H1 (cell line): Measurements from ENCODE around the gene RUVBL2. TPM values are rescaled to one million over a fixed set of nuclear protein-coding genes. Genes with fewer than 3 reads are reported as not detected.

Experiments used
- CBX8 ChIP-seq: fragments of 300-800, 300-1000 bp; sonication (generic); IDR thresholded peaks from 2 replicates; pipeline ENCODE4 v1.7.1; 2016; ENCODE audit warnings: low read depth, low read length, borderline replicate concordance
- CHD1 ChIP-seq: IDR thresholded peaks from 2 replicates; pipeline ENCODE4 v1.6.1; 2012; ENCODE audit warnings: low read depth, low read length, improper control_type of control experiment
- EGR1 ChIP-seq: IDR thresholded peaks from 2 replicates; pipeline ENCODE4 v1.6.1; 2011; ENCODE audit warnings: low read depth, low read length, borderline replicate concordance
- RAD21 ChIP-seq, 2 experiments: IDR thresholded peaks in 1 of 2; conservative IDR thresholded peaks in 1 of 2; 2 replicates each; pipeline ENCODE4 v1.6.1; 2011; ENCODE audit warnings: low read depth in 2 of 2, low read length in 2 of 2, improper control_type of control experiment in 1 of 2, inconsistent platforms in 1 of 2, mild to moderate bottlenecking in 1 of 2, moderate library complexity in 1 of 2
- RFX5 ChIP-seq: IDR thresholded peaks from 2 replicates; pipeline ENCODE4 v1.6.1; 2011; ENCODE audit warnings: low read depth, low read length, improper control_type of control experiment, borderline replicate concordance
- SP4 ChIP-seq: IDR thresholded peaks from 2 replicates; pipeline ENCODE4 v1.6.1; 2012; ENCODE audit warnings: low read length, inconsistent platforms
- SRF ChIP-seq: IDR thresholded peaks from 2 replicates; pipeline ENCODE4 v1.6.1; 2011; ENCODE audit warnings: mild to moderate bottlenecking, low read depth, low read length, moderate library complexity
- TEAD4 ChIP-seq: IDR thresholded peaks from 2 replicates; pipeline ENCODE4 v1.6.1; 2012; ENCODE audit warnings: low read depth, low read length, inconsistent platforms, mixed read lengths
- polyA plus RNA-seq, 7 experiments: library from polyadenylated mRNA; depleted of rRNA in 3 of 7; stranded (reverse) in 5 of 7; unstranded in 2 of 7; fragments of >200 nt in 5 of 7; fragments of 200-250 nt in 2 of 7; gene quantifications; 1 replicate in 5 of 7; 2 replicates in 1 of 7; 4 replicates in 1 of 7; pipeline versions ENCODE4 v1.2.1 to v1.2.3, GENCODE V29; 2011 to 2013; ENCODE audit warnings: missing spikeins in 2 of 7, mixed read lengths in 2 of 7
- total RNA-seq: library from RNA; stranded (reverse); fragmentation: NEBNext Ultra II Directional; extraction: Animal tissue kit (Norgen Biotek cat#: 25700); gene quantifications from 2 replicates; pipeline ENCODE4 v1.2.1, GENCODE V29; 2021
- TF ChIP-seq, protein P1 (sequence below): fragments of 300-600 bp; sonication (generic); IDR thresholded peaks from 2 replicates; pipeline ENCODE4 v1.7.1; 2012; ENCODE audit warnings: low read length, moderate library complexity, mild to moderate bottlenecking, inconsistent platforms; ENCODE audit not compliant: insufficient replicate concordance
- TF ChIP-seq, protein P2 (sequence below): IDR thresholded peaks from 2 replicates; pipeline ENCODE4 v1.6.1; 2012; ENCODE audit warnings: inconsistent platforms

RUVBL2 gene
- total and polyA plus RNA-seq, 2 of the 8 experiments (the other 6 are each of a cell fraction or from before 2014, with no cell fraction given), result 152 to 247 TPM

DNA sequence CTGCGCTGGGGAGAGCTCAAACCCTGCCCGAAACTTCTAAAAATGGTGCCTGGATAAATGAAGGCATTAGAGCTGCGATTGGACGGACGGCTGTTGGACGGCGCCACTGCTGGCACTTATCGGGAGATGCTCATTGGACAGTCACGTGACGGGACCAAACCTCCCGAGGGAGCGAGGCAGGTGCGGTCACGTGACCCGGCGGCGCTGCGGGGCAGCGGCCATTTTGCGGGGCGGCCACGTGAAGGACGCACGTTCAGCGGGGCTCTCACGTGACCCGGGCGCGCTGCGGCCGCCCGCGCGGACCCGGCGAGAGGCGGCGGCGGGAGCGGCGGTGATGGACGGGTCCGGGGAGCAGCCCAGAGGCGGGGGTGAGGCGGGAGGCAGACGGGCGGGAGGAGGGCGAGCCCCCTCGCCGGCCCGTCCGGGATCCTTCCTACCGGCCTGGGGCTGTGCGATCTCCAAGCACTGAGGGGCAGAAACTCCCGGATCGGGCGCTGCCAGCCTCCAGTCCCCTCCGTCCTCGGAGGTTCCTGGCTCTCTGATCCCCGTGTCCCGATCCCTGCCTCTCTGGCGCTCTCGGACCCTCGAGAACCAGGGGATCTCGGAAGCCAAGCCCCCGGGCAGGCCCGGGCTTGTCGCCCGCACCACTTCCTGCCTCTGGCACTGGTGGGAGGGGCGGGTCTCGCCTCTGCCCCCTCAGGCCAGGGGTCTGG lies 38.9 kb upstream of the RUVBL2 start, which contains the start of gene BAX (continued):
- TF ChIP-seq, protein P1, sequence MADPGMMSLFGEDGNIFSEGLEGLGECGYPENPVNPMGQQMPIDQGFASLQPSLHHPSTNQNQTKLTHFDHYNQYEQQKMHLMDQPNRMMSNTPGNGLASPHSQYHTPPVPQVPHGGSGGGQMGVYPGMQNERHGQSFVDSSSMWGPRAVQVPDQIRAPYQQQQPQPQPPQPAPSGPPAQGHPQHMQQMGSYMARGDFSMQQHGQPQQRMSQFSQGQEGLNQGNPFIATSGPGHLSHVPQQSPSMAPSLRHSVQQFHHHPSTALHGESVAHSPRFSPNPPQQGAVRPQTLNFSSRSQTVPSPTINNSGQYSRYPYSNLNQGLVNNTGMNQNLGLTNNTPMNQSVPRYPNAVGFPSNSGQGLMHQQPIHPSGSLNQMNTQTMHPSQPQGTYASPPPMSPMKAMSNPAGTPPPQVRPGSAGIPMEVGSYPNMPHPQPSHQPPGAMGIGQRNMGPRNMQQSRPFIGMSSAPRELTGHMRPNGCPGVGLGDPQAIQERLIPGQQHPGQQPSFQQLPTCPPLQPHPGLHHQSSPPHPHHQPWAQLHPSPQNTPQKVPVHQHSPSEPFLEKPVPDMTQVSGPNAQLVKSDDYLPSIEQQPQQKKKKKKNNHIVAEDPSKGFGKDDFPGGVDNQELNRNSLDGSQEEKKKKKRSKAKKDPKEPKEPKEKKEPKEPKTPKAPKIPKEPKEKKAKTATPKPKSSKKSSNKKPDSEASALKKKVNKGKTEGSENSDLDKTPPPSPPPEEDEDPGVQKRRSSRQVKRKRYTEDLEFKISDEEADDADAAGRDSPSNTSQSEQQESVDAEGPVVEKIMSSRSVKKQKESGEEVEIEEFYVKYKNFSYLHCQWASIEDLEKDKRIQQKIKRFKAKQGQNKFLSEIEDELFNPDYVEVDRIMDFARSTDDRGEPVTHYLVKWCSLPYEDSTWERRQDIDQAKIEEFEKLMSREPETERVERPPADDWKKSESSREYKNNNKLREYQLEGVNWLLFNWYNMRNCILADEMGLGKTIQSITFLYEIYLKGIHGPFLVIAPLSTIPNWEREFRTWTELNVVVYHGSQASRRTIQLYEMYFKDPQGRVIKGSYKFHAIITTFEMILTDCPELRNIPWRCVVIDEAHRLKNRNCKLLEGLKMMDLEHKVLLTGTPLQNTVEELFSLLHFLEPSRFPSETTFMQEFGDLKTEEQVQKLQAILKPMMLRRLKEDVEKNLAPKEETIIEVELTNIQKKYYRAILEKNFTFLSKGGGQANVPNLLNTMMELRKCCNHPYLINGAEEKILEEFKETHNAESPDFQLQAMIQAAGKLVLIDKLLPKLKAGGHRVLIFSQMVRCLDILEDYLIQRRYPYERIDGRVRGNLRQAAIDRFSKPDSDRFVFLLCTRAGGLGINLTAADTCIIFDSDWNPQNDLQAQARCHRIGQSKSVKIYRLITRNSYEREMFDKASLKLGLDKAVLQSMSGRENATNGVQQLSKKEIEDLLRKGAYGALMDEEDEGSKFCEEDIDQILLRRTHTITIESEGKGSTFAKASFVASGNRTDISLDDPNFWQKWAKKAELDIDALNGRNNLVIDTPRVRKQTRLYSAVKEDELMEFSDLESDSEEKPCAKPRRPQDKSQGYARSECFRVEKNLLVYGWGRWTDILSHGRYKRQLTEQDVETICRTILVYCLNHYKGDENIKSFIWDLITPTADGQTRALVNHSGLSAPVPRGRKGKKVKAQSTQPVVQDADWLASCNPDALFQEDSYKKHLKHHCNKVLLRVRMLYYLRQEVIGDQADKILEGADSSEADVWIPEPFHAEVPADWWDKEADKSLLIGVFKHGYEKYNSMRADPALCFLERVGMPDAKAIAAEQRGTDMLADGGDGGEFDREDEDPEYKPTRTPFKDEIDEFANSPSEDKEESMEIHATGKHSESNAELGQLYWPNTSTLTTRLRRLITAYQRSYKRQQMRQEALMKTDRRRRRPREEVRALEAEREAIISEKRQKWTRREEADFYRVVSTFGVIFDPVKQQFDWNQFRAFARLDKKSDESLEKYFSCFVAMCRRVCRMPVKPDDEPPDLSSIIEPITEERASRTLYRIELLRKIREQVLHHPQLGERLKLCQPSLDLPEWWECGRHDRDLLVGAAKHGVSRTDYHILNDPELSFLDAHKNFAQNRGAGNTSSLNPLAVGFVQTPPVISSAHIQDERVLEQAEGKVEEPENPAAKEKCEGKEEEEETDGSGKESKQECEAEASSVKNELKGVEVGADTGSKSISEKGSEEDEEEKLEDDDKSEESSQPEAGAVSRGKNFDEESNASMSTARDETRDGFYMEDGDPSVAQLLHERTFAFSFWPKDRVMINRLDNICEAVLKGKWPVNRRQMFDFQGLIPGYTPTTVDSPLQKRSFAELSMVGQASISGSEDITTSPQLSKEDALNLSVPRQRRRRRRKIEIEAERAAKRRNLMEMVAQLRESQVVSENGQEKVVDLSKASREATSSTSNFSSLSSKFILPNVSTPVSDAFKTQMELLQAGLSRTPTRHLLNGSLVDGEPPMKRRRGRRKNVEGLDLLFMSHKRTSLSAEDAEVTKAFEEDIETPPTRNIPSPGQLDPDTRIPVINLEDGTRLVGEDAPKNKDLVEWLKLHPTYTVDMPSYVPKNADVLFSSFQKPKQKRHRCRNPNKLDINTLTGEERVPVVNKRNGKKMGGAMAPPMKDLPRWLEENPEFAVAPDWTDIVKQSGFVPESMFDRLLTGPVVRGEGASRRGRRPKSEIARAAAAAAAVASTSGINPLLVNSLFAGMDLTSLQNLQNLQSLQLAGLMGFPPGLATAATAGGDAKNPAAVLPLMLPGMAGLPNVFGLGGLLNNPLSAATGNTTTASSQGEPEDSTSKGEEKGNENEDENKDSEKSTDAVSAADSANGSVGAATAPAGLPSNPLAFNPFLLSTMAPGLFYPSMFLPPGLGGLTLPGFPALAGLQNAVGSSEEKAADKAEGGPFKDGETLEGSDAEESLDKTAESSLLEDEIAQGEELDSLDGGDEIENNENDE, result no peak
- TF ChIP-seq RFX5 (no peak; the same call in 1 of the 2 replicates), TEAD4 (no peak), CHD1 (no peak), SP4 (peak; percentile 99), SRF (no peak), EGR1 (0 out of 2 replicates have a peak, but pooled peaks have one; percentile 39), CBX8 (no peak), RAD21 (IDR thresholded peaks at IDR 0.05 in 1 of 2, conservative IDR thresholded peaks at IDR 0.05 in 1 of 2; ENCODE audit: low read depth in 2 of 2, low read length in 2 of 2) (no peak; a peak in 1 of 4 replicates)
- TF ChIP-seq, protein P2, sequence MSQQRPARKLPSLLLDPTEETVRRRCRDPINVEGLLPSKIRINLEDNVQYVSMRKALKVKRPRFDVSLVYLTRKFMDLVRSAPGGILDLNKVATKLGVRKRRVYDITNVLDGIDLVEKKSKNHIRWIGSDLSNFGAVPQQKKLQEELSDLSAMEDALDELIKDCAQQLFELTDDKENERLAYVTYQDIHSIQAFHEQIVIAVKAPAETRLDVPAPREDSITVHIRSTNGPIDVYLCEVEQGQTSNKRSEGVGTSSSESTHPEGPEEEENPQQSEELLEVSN, result peak; percentile 59
